HK-2 (cell line): Measurements from ENCODE around the gene STARD9.
A peak's percentile ranks its signal among the peaks of the same experiment; 100 is the strongest.
"Not testable (repeated sequence)": the region's sequence is repeated elsewhere in the genome, so short reads cannot be mapped to it uniquely, and the experiment has no call there.

ENCODE experiments used
- DNase-seq: peaks from one replicate; pipeline ENCODE4 v3.0.0-alpha.2; 2018; ENCODE audit not compliant: unreplicated experiment

STARD9 gene

GRCh38 chr15:42729409-42729808 is 154.0 kb downstream of the STARD9 start:
- DNase-seq = no peak

- DNase-seq = no peak
Observed at GRCh38 chr15:42730135-42730534, 154.7 kb downstream of the STARD9 start.

GRCh38 chr15:42730536-42730935 is 155.1 kb downstream of the STARD9 start:
- no peak for DNase-seq

DNA sequence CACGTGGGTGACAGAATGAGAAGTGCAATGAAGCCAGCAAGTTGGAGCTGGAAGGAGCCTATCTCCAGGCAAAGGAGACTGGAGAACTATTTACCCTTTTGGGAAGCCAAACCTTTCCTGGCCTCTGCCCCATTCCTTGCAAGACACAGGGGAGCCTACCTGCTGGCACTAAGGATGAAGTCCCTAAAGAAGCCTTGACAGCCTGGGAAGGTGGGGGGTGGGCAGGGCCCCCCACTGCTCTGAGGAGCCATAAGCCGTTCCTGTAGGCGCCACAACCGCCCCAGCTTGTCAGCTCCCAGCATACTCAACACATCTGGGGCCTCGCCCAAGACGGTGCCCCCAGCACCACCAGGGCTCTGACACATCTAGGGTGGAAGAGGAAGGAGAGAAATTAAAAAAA is 156.1 kb downstream of the STARD9 start:
- DNase-seq = no peak

DNA sequence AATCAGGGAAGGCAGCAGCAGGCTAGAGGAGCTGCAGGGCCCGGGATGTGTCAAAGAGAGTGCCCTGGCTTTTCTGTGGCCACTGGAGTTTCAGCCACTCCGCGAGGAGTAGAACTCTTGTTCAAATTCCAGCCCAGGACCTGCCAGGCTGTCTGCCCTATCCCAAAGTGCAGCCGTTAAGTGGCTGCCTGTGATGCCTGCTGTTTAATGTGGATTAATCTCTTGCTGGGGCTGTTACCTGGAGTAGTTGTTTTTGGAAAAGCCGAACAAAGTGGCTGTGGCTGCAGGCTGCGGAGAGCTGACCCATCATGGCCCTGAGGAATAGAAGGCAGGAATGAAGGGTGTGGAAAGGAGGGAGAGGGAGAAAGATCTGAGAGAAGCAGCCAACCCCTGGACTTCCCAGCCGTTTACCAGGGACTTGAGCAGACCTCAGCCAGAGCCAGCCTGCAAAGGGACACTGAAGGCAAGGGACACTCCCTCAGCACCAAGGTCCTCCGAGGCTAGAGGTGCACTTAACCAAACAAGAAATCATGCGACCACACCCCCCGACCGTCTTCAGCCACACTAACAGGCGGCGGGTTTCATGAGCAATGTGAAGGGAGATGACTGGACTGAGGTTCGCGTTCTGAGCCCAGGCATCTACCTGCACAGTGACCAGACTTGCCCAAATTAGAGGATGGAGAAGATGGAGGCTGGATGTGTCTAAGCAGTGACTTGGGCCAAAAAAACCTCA is 156.9 kb downstream of the STARD9 start:
- DNase-seq = no peak

- DNase-seq = no peak
Observed at GRCh38 chr15:42733027-42733426, 157.6 kb downstream of the STARD9 start.

- no peak for DNase-seq
Observed at GRCh38 chr15:42734076-42734672, 158.8 kb downstream of the STARD9 start.

DNA sequence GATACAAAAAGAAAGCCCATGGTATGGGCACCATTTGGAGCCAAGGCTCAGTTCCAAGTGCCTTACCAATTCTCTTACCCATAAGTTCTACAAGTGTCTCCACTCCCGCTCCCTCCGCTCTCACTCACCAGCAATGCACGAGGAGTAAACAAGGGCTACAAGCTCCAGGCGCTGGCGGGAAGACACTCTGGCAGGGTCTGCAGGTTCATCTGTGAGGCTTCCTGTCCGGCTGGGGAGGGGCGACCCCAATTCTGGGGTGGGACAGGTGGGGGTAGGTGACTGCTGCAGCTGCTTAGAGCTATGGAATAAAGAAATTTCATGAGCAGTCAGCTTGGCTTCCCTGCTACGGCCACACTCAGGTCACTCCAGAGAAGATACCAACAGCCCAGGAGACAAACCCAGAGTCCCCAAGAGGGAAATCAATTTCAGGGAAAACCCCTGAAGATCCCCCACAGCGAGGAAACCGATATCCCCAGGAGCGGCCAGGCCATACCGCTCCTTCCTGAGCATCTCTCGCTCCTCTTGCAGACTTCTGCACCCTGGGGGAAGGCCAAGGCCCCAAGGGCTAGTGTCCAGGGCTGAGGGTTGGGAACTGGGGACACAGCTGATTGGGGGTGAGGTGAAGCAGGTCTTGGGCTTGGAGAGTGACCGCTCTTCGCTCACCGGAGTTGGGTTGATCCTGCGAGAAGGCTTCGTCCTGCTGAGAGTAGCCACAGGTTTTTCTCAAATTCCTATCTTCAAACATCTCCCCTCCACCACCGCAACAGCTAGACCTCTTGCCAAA is 160.2 kb downstream of the STARD9 start:
- DNase-seq = no peak

- DNase-seq = peak; percentile 17
Observed at GRCh38 chr15:42736178-42736792, 160.9 kb downstream of the STARD9 start.

GRCh38 chr15:42736793-42737528 is 161.6 kb downstream of the STARD9 start, which contains the start of gene CDAN1:
Gene CDAN1, minus strand, starts transcription at chr15:42737128. Its CDS starts 26 bp downstream, at chr15:42737102.
- DNase-seq = peak; percentile 86

DNA sequence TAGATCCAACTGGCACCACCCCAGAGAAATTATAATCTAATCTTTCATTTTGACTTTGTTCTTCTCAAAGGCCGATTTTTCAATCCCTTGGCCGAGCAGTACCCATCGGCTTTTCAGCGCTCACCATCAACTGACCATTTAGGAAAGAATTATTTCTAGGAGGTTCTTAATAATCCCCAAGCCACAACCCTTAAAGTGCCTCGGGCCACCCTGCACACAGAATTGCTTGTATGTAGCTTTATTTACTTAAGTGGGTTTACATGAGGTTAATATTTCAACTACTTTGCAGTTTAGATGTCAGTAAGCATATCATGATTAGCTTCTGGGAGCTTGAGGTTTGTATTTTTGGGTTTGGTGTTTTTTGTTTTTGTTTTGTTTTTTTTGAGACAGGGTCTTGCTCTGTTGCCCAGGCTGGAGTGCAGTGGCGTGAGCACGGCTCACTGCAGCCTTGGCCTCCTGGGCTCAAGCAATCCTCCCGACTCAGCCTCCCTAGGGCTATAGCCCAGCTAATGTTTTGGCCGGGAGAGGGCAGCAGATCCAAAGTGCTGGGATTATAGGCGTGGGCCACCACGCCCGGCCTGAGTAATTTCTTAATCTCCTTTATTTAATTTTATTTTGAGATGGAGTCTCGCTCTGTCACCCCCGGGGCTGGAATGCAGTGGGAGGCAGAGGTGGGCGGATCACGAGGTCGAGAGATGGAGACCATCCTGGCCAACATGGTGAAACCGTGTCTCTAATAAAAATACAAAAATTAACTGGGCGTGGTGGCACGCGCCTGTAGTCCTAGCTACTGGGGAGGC is 162.3 kb downstream of the STARD9 start:
- no peak for DNase-seq

- DNase-seq = no peak
Observed at GRCh38 chr15:42741710-42742109, 166.3 kb downstream of the STARD9 start.

DNA sequence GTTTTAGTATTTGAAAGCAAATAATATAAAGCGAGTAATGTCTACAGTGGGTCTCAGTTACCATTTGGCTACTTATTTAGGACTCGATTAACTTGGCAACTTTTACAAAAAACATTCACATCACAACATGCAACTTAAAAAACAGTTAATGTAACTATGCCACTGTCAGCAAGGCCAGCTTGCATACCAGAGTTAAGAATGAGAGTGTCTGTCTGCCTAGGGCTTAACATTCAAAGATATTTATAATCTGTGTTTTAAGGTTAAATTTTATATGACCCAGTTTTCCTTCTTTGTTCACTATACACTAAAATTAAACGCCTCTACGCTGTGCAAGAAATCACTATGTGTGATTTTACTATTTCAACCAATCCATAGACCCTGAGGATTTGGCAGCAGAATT is 166.7 kb downstream of the STARD9 start:
- no peak for DNase-seq

DNA sequence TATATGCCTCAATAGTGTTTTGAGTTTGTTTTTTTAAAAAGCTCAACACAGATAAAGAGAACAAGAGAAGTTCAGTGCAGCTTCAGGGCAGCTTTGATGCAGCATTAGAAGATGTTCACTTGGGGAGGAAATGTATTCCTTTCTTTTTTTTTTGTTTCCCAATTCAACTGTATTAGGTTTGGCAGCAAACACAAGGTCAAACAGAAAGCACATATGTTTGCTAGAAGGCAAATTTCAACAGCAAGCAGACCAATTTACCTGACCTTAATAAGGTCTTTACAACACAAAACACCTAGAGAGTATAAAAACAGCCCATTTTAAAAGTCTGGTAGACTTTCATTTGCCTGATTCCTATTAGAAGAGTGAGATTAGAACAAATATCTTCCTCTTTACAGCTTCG is 168.8 kb downstream of the STARD9 start:
- DNase-seq = no peak

DNA sequence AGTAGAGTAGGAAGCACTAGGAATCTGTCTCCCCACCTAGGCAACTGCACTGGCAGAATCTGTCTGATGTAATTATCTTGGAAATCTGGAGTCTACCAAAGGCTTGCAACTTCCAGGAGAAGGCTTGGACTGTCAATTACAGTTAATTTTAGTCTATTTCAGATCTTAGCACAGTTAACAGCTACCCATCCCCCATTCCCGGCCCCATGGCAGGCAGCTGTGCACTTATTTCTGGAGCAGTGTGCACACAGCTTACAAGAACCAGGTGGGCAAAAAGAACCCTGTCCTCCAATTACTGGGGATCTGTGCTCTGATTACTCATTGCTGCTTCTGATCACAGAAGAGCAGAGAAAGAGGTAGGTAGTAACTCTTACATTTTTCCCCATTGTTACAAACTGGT is 173.9 kb downstream of the STARD9 start:
- no peak for DNase-seq

DNA sequence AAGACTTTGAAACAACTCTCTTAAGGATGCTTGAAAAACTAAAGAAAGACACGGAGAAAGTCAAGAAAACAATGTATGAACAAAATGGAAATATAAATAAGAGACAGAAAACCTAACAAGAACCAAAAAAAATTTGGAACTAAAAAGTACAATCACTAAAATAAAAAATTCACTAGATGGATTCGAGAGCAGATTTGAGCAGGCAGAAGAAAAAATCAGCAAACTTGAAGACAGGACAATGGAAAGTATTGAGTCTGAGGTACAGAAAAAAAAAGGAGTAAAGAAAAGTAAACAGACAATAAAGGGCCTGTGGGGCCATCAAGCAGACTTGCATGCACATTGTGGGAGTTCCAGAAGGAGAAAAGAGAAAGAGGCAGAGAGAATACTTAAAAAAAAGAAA is 174.9 kb downstream of the STARD9 start:
- DNase-seq = no peak

GRCh38 chr15:42759093-42759492 is 183.7 kb downstream of the STARD9 start:
- no peak for DNase-seq

GRCh38 chr15:42760759-42761158 is 185.4 kb downstream of the STARD9 start:
- DNase-seq = no peak

GRCh38 chr15:42761813-42762212 is 186.4 kb downstream of the STARD9 start:
- DNase-seq = not testable (repeated sequence)

DNA sequence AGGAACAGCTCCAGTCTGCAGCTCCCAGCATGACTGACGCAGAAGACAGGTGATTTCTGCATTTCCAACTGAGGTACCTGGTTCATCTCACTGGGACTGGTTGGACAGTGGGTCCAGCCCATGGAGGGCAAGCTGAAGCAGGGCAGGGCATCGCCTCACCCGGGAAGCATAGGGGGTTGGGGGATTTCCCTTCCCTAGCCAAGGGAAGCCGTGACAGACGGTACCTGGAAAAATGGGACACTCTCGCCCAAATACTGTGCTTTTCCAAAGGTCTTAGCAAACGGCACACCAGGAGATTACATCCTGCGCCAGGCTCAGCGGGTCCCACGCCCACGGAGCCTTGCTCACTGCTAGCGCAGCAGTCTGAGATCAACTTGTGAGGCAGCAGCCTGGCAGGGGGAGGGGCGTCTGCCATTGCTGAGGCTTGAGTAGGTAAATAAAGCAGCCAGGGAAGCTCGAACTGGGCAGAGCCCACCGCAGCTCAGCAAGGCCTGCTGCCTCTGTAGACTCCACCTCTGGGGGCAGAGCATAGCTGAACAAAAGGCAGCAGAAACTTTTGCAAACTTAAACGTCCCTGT is 188.8 kb downstream of the STARD9 start:
- DNase-seq = not testable (repeated sequence)
